HCT116 (cell line): Measurements from ENCODE around the gene CHRD. TPM values are rescaled to one million over a fixed set of nuclear protein-coding genes. Genes with fewer than 3 reads are reported as not detected.
A peak's percentile ranks its signal among the peaks of the same experiment; 100 is the strongest.

Experiments
- ATAC-seq: fragments of 200-7000 bp; cut with Tn5 transposase; 2 replicates; pipeline ENCODE4 v1.9.1; 2020; ENCODE audit warnings: mild to moderate bottlenecking, moderate library complexity
- Bru-seq: library from RNA; stranded (reverse); fragments of 400-500 nt; gene quantifications from one replicate; lab custom pipeline; 2021; lab: Mats Ljungman, UMichigan
- BruChase-seq, 2 experiments: library from RNA; stranded (reverse); fragments of 400-500 nt; gene quantifications; one replicate each; lab custom pipeline; 2021; lab: Mats Ljungman, UMichigan
- BruUV-seq: library from RNA; stranded (reverse); fragments of 400-500 nt; replicated peaks from 2 replicates; lab custom pipeline; 2021; lab: Mats Ljungman, UMichigan
- CTCF ChIA-PET: fragments of 300-600 bp; sonication (Branson Sonifier 250); formaldehyde crosslinking; loops from one replicate; lab custom pipeline; 2021; ENCODE audit warnings: antibody characterized with exemption; lab: Charles Lee
- POLR2A ChIA-PET: fragments of 300-600, 350-600 bp; sonication (Branson Sonifier 250); formaldehyde crosslinking; loops from one replicate; lab custom pipeline; 2021; ENCODE audit warnings: antibody characterized with exemption; lab: Charles Lee
- RAD21 ChIA-PET, 2 experiments: fragments of 300-600 bp; sonication (Branson Sonifier 250); formaldehyde crosslinking; loops; one replicate each; lab custom pipeline; 2023; ENCODE audit warnings: low total read pairs in 2 of 2; ENCODE audit not compliant: uncharacterized antibody in 2 of 2, unreplicated experiment in 2 of 2, low non-redundant PET in 1 of 2; lab: Charles Lee
- DNase-seq: peaks from one replicate; pipeline ENCODE4 v3.0.0-alpha.2; 2010; ENCODE audit warnings: low read depth, low spot score
- H2AFZ ChIP-seq: fragments of 200-600 bp; shearing (Covaris generic), sonication (generic); 2 replicates; pipeline ENCODE4 v1.6.1; 2017; ENCODE audit warnings: low read depth, mixed run types, mixed read lengths, antibody characterized with exemption, low read length; ENCODE audit not compliant: poor library complexity, severe bottlenecking
- H3K27ac ChIP-seq: 2 replicates; pipeline ENCODE4 v1.5.1; 2012; ENCODE audit warnings: low read depth, low read length
- H3K27me3 ChIP-seq: fragments of 200-600 bp; sonication (generic); 2 replicates; pipeline ENCODE4 v1.6.1; 2016; ENCODE audit warnings: mixed run types, low read length, mixed read lengths; ENCODE audit not compliant: insufficient read depth
- H3K36me3 ChIP-seq, 2 experiments: fragments of 200-500 bp in 1 of 2; fragments of 200-600 bp in 1 of 2; sonication (Bioruptor generic) in 1 of 2; sonication (generic) in 1 of 2; 2 replicates each; pipeline versions ENCODE4 v1.5.1 to v1.6.1; 2014 to 2016; ENCODE audit warnings: low read length in 2 of 2, inconsistent platforms in 1 of 2, mixed read lengths in 1 of 2, mixed run types in 1 of 2; ENCODE audit not compliant: insufficient read depth in 2 of 2, control insufficient read depth in 1 of 2
- H3K4me1 ChIP-seq, 2 experiments: fragments of 200-600 bp in 1 of 2; sonication (generic) in 1 of 2; 2 replicates each; pipeline versions ENCODE4 v1.5.1 to v1.6.1; 2012 to 2017; ENCODE audit warnings: low read length in 2 of 2, inconsistent platforms in 1 of 2, mild to moderate bottlenecking in 1 of 2, mixed read lengths in 1 of 2, mixed run types in 1 of 2, moderate library complexity in 1 of 2; ENCODE audit not compliant: insufficient read depth in 2 of 2, control insufficient read depth in 1 of 2
- H3K4me2 ChIP-seq: fragments of 200-600 bp; sonication (generic); 2 replicates; pipeline ENCODE4 v1.6.1; 2017; ENCODE audit warnings: mixed run types, low read length, mixed read lengths
- H3K4me3 ChIP-seq, 2 experiments: fragments of 200-600 bp in 1 of 2; sonication (generic) in 1 of 2; replicated peaks in 1 of 2; 2 replicates each; pipeline ENCODE4 v1.5.1; 2011 to 2016; ENCODE audit warnings: low read length in 2 of 2, control low read depth in 1 of 2, low read depth in 1 of 2, mild to moderate bottlenecking in 1 of 2, mixed read lengths in 1 of 2, mixed run types in 1 of 2
- H3K79me2 ChIP-seq: fragments of 200-600 bp; sonication (generic); 2 replicates; pipeline ENCODE4 v1.6.1; 2017; ENCODE audit warnings: mild to moderate bottlenecking, mixed run types, low read length, moderate library complexity, mixed read lengths; ENCODE audit not compliant: insufficient read depth
- H3K9ac ChIP-seq: fragments of 200-600 bp; sonication (generic); 2 replicates; pipeline ENCODE4 v1.6.1; 2016; ENCODE audit warnings: low read length, mixed read lengths
- H3K9me2 ChIP-seq: fragments of 200-600 bp; sonication (generic), shearing (Covaris generic); 2 replicates; pipeline ENCODE4 v1.6.1; 2017; ENCODE audit warnings: mixed run types, mild to moderate bottlenecking, moderate library complexity; ENCODE audit not compliant: insufficient read depth
- H3K9me3 ChIP-seq, 2 experiments: fragments of 200-500 bp in 1 of 2; fragments of 200-600 bp in 1 of 2; sonication (Bioruptor generic) in 1 of 2; sonication (generic) in 1 of 2; 2 replicates each; pipeline ENCODE4 v1.6.1; 2014 to 2017; ENCODE audit warnings: low read length in 2 of 2, mixed read lengths in 2 of 2, inconsistent platforms in 1 of 2, low read depth in 1 of 2, mild to moderate bottlenecking in 1 of 2, mixed run types in 1 of 2, moderate library complexity in 1 of 2; ENCODE audit not compliant: control insufficient read depth in 1 of 2, insufficient read depth in 1 of 2
- H4K20me1 ChIP-seq: fragments of 200-600 bp; sonication (generic), shearing (Covaris generic); 2 replicates; pipeline ENCODE4 v1.6.1; 2017; ENCODE audit warnings: mixed run types, mild to moderate bottlenecking, moderate library complexity; ENCODE audit not compliant: insufficient read depth
- CEBPB ChIP-seq: IDR thresholded peaks from 2 replicates; pipeline ENCODE4 v1.6.1; 2012; ENCODE audit warnings: low read depth
- EGR1 ChIP-seq: IDR thresholded peaks from 2 replicates; pipeline ENCODE4 v1.6.1; 2012; ENCODE audit warnings: low read depth
- EZH2 ChIP-seq: fragments of 200-600 bp; sonication (generic); IDR thresholded peaks from 2 replicates; pipeline ENCODE4 v1.6.1; 2017; ENCODE audit warnings: antibody characterized with exemption, mixed run types
- SIN3A ChIP-seq: IDR thresholded peaks from 2 replicates; pipeline ENCODE4 v1.6.1; 2012; ENCODE audit warnings: low read depth
- TCF7L2 ChIP-seq: IDR thresholded peaks from 2 replicates; pipeline ENCODE4 v1.7.0; 2011; ENCODE audit warnings: borderline replicate concordance, inconsistent platforms; ENCODE audit not compliant: insufficient read depth, insufficient read length; ENCODE audit errors: extremely low read depth
- ZFX ChIP-seq: fragments of 450-650 bp; IDR thresholded peaks from 2 replicates; pipeline ENCODE4 v1.6.1; 2017
- intact Hi-C: fragments of 100-400 bp; cut with micrococcal nuclease; formaldehyde crosslinking; loops from 2 replicates; pipeline ENCODE4 v1.10.0; 2022
- long read RNA-seq: library from polyadenylated mRNA; unstranded; transcript quantifications from one replicate; pipeline ENCODE4 v2.0.0, GENCODE V29; 2021; ENCODE audit not compliant: unreplicated experiment
- polyA plus RNA-seq: library from polyadenylated mRNA; unstranded; fragments of >200 nt; gene quantifications from 2 replicates; pipeline ENCODE4 v1.2.1, GENCODE V29; 2012; ENCODE audit warnings: missing spikeins
- total RNA-seq: library from RNA; stranded (reverse); gene quantifications from one replicate; pipeline ENCODE4 v1.2.1, GENCODE V29; 2021; ENCODE audit not compliant: unreplicated experiment
- TF ChIP-seq, protein P1 (sequence below), 3 experiments: fragments of 200-600 bp in 1 of 3; sonication (generic) in 1 of 3; IDR thresholded peaks in 2 of 3; conservative IDR thresholded peaks in 1 of 3; 2 replicates each; pipeline ENCODE4 v1.5.1; 2012 to 2017; ENCODE audit warnings: low read depth in 2 of 3, low read length in 2 of 3, antibody characterized with exemption in 1 of 3, borderline replicate concordance in 1 of 3, control low read depth in 1 of 3, mild to moderate bottlenecking in 1 of 3, mixed read lengths in 1 of 3, mixed run types in 1 of 3, moderate library complexity in 1 of 3; ENCODE audit not compliant: insufficient read depth in 1 of 3

The CHRD gene
- total RNA-seq (8.0 TPM), Bru-seq, nascent RNA (percentile 35 among the genes with signal in this experiment), BruChase-seq, experiment 1, labeled RNA remaining after a 6-hour chase (percentile 46 among the genes with signal in this experiment), BruChase-seq, experiment 2, labeled RNA remaining after a 2-hour chase (percentile 43 among the genes with signal in this experiment)
- 7.6 and 10.5 TPM in 2 replicates for polyA plus RNA-seq
- long read RNA-seq, transcript CHRD-201 (23 exons, 3,521 nt) = major isoform, 6 of 18 reads
- long read RNA-seq, partial matches to known transcripts = 7 of 18 reads
- long read RNA-seq, other reads (novel, unspliced or antisense) = 5 of 18 reads

DNA sequence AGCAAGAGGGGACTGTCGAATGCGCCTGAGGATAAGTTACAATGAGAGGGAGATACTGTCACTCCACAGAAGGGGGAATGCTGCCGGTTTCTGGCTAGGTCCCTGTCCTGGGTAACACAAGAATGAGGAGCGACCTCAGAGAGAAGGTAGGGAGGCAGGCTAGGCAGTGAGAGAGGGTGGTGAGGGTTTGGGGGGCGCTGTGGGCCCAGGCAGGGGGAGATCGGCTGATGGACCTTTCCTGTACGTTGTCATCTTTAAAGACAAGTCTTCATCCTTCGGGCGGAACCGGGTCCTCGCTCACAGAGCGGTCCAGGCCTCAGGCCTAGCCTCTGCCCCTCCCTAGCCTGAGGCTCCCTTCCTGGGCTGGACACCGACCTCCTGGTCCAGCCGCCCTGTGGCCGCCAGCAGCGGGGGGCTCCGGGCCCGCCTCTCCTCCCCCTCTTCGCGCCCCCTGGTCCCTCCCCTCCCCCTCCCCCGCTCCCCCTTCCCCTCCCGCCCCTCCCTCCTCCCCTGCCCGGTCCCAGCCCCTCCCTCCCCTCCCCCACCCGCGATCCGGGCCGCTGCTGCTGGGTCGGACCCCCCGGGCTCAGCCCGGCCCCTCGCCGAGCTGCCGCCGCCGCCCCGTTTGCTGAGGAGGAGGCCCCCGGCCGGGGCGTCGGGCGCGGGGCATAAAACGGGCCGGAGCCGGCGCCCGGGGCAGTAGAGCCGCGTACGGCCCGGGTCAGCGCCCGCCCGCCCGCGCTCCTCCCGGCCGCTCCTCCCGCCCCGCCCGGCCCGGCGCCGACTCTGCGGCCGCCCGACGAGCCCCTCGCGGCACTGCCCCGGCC lies at the start of gene CHRD:
TSS of gene CHRD (plus strand) at position 697 of the 827 bp plus-strand sequence. CDS start 265 bp downstream, outside the sequence.
- ChIA-PET RAD21 (no interaction called here), POLR2A (no interaction called here), CTCF (interaction anchor here (1.0 kb wide), 1 partner anchor 8 kb away, joined by 3 read pairs; no protein-coding TSS in a partner anchor)
- Histone ChIP-seq H3K27ac (peak within 1 kb of the TSS; percentile 18; the same call in 1 of the 2 replicates), H3K4me2 (peak within 1 kb of the TSS; percentile 87), H3K9ac (peak within 1 kb of the TSS; percentile 40; the same call in 1 of the 2 replicates), H3K79me2 (no peaks in the 10 kb centered on the region), H3K4me3 (peak within 1 kb of the TSS; percentile 36 to 58), H3K4me1 (peaks cover 4 to 20% of the 10 kb centered on the region in 2 experiments; a peak in 2 of 4 replicates), H4K20me1 (no peaks in the 10 kb centered on the region), H3K9me2 (no peaks in the 10 kb centered on the region), H3K36me3 (no peaks in the 10 kb centered on the region), H3K9me3 (no peaks in the 10 kb centered on the region), H2AFZ (peak within 1 kb of the TSS; percentile 74), H3K27me3 (no peaks in the 10 kb centered on the region)
- TF ChIP-seq ZFX (no peak), TCF7L2 (no peak), EGR1 (no peak), EZH2 (no peak), SIN3A (no peak), CEBPB (no peak)
- TF ChIP-seq, protein P1, sequence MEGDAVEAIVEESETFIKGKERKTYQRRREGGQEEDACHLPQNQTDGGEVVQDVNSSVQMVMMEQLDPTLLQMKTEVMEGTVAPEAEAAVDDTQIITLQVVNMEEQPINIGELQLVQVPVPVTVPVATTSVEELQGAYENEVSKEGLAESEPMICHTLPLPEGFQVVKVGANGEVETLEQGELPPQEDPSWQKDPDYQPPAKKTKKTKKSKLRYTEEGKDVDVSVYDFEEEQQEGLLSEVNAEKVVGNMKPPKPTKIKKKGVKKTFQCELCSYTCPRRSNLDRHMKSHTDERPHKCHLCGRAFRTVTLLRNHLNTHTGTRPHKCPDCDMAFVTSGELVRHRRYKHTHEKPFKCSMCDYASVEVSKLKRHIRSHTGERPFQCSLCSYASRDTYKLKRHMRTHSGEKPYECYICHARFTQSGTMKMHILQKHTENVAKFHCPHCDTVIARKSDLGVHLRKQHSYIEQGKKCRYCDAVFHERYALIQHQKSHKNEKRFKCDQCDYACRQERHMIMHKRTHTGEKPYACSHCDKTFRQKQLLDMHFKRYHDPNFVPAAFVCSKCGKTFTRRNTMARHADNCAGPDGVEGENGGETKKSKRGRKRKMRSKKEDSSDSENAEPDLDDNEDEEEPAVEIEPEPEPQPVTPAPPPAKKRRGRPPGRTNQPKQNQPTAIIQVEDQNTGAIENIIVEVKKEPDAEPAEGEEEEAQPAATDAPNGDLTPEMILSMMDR (IDR thresholded peaks at IDR 0.05 in 2 of 3, conservative IDR thresholded peaks at IDR 0.05 in 1 of 3; ENCODE audit: borderline replicate concordance in 1 of 3, insufficient read depth in 1 of 3, low read depth in 2 of 3, low read length in 2 of 3) = no peak
- ATAC-seq (peak; percentile 59), DNase-seq (no peak)
- intact Hi-C loops = loop anchor here (10.0 kb wide), 2 partner anchors 135 to 395 kb away; no protein-coding TSS in a partner anchor
- no TSS peak for BruUV-seq
